Esophagus squamous epithelium (tissue), 5 donors: ENCODE measurements around the gene ARF3. TPM values are rescaled to one million over a fixed set of nuclear protein-coding genes. Genes with fewer than 3 reads are reported as not detected.

Experiments used
- DNase-seq: peaks from one replicate; lab custom pipeline; 2025; lab: John Stamatoyannopoulos, UW
- H3K27ac ChIP-seq, 4 donors: fragments of 200-600 bp; sonication (generic); one replicate each; pipeline ENCODE4 v1.5.1; 2016 to 2019; ENCODE audit warnings: mild to moderate bottlenecking in 1 of 4
- H3K27me3 ChIP-seq, 4 donors: fragments of 200-600 bp; sonication (generic); 1 replicate in 3 of 4; 2 replicates in 1 of 4; pipeline versions ENCODE4 v1.5.1 to v1.6.0; 2017 to 2021; ENCODE audit warnings: antibody characterized with exemption in 1 of 4
- H3K36me3 ChIP-seq, 3 donors: fragments of 200-600 bp; sonication (generic); one replicate each; pipeline ENCODE4 v1.5.1; 2016 to 2019
- H3K4me1 ChIP-seq, 3 donors: fragments of 200-600 bp; sonication (generic); one replicate each; pipeline ENCODE4 v1.5.1; 2017 to 2019
- H3K4me3 ChIP-seq, 4 donors: fragments of 200-600 bp; sonication (generic); 1 replicate in 3 of 4; 2 replicates in 1 of 4; pipeline ENCODE4 v1.5.1; 2016 to 2019; ENCODE audit warnings: mild to moderate bottlenecking in 2 of 4, moderate library complexity in 1 of 4
- H3K9me3 ChIP-seq, 3 donors: fragments of 200-600 bp; sonication (generic); one replicate each; pipeline ENCODE4 v1.5.1; 2016 to 2019
- POLR2A ChIP-seq, 4 donors: fragments of 450-650 bp; IDR thresholded peaks; one replicate each; pipeline ENCODE4 v1.6.1; 2017; ENCODE audit warnings: antibody characterized with exemption in 4 of 4, mild to moderate bottlenecking in 4 of 4, moderate library complexity in 3 of 4
- WGBS, 2 donors: methylation state at CpG; one replicate each; pipeline ENCODE4 v1.1.5; 2018; 5-methylcytosine and 5-hydroxymethylcytosine counted together
- intact Hi-C: fragments of 100-400 bp; cut with DNase I; formaldehyde crosslinking; loops from one replicate; pipeline ENCODE4 v1.15.0; 2022
- small RNA-seq, 4 donors: library from RNA; depleted of rRNA; stranded (forward); fragments of <200 nt; gene quantifications; one replicate each; pipeline ENCODE3, GENCODE V24; 2016
- total RNA-seq, 4 donors: library from RNA; depleted of rRNA; stranded (reverse); fragments of >200 nt; gene quantifications; one replicate each; pipeline ENCODE4 v1.1.0, GENCODE V29; 2016
- TF ChIP-seq, protein P1 (sequence below), 6 experiments: fragments of 450-650 bp in 4 of 6; fragments of 200-600 bp in 2 of 6; sonication (generic) in 2 of 6; IDR thresholded peaks; one replicate each; pipeline ENCODE4 v1.5.1; 2016 to 2019; ENCODE audit warnings: antibody characterized with exemption in 6 of 6, mild to moderate bottlenecking in 4 of 6, moderate library complexity in 4 of 6
- donor health status: DM: yes; HTN: yes; CAD: no.

Gene ARF3
- total RNA-seq, 4 donors from 2014 or later: 52.2 to 76.2 (median 61.6) TPM

DNA sequence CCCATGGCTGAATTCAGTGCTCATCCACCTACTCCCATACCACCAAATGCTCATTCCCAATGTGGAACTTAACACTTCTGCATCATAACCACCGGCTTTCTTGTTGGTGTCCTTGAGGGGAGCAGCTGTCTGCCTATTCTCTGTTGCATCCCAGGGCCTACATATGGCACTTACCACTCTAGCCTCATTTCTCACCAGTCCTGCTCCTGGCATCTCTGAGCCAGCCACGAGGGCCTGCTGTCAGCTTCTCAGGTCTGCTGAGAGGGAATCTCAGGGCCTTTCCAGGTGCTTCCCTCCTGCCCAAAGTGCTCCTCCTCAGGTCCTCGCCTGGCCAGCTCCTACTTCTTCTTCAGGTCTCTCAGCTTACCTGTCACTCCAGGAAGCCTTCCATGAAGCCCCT lies 67.6 kb downstream of the ARF3 start:
- peaks cover 0 to 26% (median 0%) of the 10 kb centered on the region in 4 donors for H3K27me3 ChIP-seq
- no peak overlapping the region for H3K27ac ChIP-seq
- H3K9me3 ChIP-seq: no peaks in the 10 kb centered on the region
- peaks cover 8 to 11% (median 9%) of the 10 kb centered on the region in 3 donors for H3K4me1 ChIP-seq
- H3K4me3 ChIP-seq: no peak overlapping the region
- no peak for TF ChIP-seq POLR2A (IDR thresholded peaks at IDR 0.05)
- TF ChIP-seq, protein P1, sequence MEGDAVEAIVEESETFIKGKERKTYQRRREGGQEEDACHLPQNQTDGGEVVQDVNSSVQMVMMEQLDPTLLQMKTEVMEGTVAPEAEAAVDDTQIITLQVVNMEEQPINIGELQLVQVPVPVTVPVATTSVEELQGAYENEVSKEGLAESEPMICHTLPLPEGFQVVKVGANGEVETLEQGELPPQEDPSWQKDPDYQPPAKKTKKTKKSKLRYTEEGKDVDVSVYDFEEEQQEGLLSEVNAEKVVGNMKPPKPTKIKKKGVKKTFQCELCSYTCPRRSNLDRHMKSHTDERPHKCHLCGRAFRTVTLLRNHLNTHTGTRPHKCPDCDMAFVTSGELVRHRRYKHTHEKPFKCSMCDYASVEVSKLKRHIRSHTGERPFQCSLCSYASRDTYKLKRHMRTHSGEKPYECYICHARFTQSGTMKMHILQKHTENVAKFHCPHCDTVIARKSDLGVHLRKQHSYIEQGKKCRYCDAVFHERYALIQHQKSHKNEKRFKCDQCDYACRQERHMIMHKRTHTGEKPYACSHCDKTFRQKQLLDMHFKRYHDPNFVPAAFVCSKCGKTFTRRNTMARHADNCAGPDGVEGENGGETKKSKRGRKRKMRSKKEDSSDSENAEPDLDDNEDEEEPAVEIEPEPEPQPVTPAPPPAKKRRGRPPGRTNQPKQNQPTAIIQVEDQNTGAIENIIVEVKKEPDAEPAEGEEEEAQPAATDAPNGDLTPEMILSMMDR (IDR thresholded peaks at IDR 0.05): no peak
- DNase-seq: no peak
- intact Hi-C loops: loop anchor here (2.0 kb wide), 1 partner anchor 37 kb away; the partner anchor contains the start of gene DDX23
- 52 to 81% methylated on average over 3 of the region's 3 CpGs for WGBS, 2 donors
- H3K36me3 ChIP-seq: no peaks in the 10 kb centered on the region

Small RNAs within 50 kb of the gene (small RNA-seq; reads per million reads assigned to genes)
- gene AC073610.1 (0 reads per million in 4 donors), gene RNU6-600P (0 reads per million in 4 donors), gene RNU6-940P (0 reads per million in 4 donors)

Other genes starting within 250 kb of the ARF3 start
- gene CCNT1, start 240.8 kb downstream of the ARF3 start, total RNA-seq: 10 to 100 TPM; 16.2 to 23.3 (median 18.5) TPM
- gene ADCY6, start 168.4 kb downstream of the ARF3 start, total RNA-seq: 10 to 100 TPM; 11.5 to 14.7 (median 13.9) TPM
- 10 to 100 TPM; 13.4 to 19.5 (median 14.0) TPM for gene CACNB3, start 139.0 kb downstream of the ARF3 start, total RNA-seq
- gene DDX23, start 105.3 kb downstream of the ARF3 start, total RNA-seq: 10 to 100 TPM; 46.0 to 71.5 (median 56.7) TPM
- 1 to 10 TPM in 2 of 4 donors, under 1 TPM in 2; 0.57 to 6.1 (median 0.95) TPM for gene RND1, start 91.6 kb downstream of the ARF3 start, total RNA-seq
- 10 to 100 TPM in 3 of 4 donors, 1 to 10 TPM in 1; 9.5 to 28.6 (median 11.8) TPM for gene FKBP11, start 32.0 kb downstream of the ARF3 start, total RNA-seq
- gene WNT10B, start 14.2 kb upstream of the ARF3 start, total RNA-seq: 1 to 10 TPM in 1 of 4 donors, under 1 TPM in 3; 0.19 to 6.3 (median 0.61) TPM
- under 1 TPM in 1 of 4 donors, not detected in 3; 0.41 TPM for gene WNT1, start 20.8 kb upstream of the ARF3 start, total RNA-seq
- gene DDN, start 41.9 kb upstream of the ARF3 start, total RNA-seq: under 1 TPM; 0.19 to 0.40 (median 0.26) TPM
- gene PRKAG1, start 61.3 kb upstream of the ARF3 start, total RNA-seq: 10 to 100 TPM; 31.9 to 58.6 (median 47.8) TPM
- gene KMT2D, start 103.3 kb upstream of the ARF3 start, total RNA-seq: 10 to 100 TPM; 29.4 to 67.9 (median 47.9) TPM
- gene RHEBL1, start 112.5 kb upstream of the ARF3 start, total RNA-seq: under 1 TPM in 2 of 4 donors, not detected in 2; 0.23 to 0.44 TPM
- gene DHH, start 137.3 kb upstream of the ARF3 start, total RNA-seq: under 1 TPM in 3 of 4 donors, not detected in 1; 0.19 to 0.31 (median 0.21) TPM
- gene LMBR1L, start 153.4 kb upstream of the ARF3 start, total RNA-seq: 10 to 100 TPM; 13.7 to 41.8 (median 27.8) TPM
- gene TUBA1B, start 173.9 kb upstream of the ARF3 start, total RNA-seq: 100 to 1,000 TPM; 414 to 957 (median 699) TPM
- 10 to 100 TPM; 14.5 to 91.0 (median 46.2) TPM for gene TUBA1A, start 231.6 kb upstream of the ARF3 start, total RNA-seq